ENCODE data around the gene KCNQ1. TPM values are rescaled to one million over a fixed set of nuclear protein-coding genes. Genes with fewer than 3 reads are reported as not detected.

Gene KCNQ1
- total RNA-seq, 3 donors from 2014 or later: 3.6 to 6.2 (median 5.1) TPM

DNA sequence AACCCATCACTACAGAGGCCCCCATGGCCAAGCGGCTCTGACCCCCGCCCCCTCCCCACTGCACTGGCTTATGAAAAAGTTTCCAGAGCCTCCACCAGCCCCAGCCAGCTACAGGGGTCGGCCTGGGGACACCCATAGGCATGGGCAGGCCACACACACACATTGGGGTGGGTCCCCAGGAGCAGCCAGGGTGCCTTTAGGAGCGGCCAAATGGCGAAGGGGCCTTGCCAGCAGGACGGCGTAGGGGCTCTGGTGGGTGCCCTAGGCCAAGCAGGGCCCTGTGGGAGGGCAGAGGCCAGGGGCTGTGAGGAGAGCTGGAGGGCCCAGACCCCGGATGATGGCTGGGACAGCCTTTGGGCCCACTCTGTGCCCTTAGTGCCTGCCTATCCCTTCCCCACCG lies 34.2 kb upstream of the KCNQ1 start:
- Histone ChIP-seq H3K4me3 (no peak overlapping the region), H3K4me1 (no peaks in the 10 kb centered on the region), H3K36me3 (no peaks in the 10 kb centered on the region), H3K27ac (no peak overlapping the region), H3K9me3 (no peaks in the 10 kb centered on the region), H3K27me3 (no peaks in the 10 kb centered on the region)
- TF ChIP-seq, protein P1, sequence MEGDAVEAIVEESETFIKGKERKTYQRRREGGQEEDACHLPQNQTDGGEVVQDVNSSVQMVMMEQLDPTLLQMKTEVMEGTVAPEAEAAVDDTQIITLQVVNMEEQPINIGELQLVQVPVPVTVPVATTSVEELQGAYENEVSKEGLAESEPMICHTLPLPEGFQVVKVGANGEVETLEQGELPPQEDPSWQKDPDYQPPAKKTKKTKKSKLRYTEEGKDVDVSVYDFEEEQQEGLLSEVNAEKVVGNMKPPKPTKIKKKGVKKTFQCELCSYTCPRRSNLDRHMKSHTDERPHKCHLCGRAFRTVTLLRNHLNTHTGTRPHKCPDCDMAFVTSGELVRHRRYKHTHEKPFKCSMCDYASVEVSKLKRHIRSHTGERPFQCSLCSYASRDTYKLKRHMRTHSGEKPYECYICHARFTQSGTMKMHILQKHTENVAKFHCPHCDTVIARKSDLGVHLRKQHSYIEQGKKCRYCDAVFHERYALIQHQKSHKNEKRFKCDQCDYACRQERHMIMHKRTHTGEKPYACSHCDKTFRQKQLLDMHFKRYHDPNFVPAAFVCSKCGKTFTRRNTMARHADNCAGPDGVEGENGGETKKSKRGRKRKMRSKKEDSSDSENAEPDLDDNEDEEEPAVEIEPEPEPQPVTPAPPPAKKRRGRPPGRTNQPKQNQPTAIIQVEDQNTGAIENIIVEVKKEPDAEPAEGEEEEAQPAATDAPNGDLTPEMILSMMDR (IDR thresholded peaks at IDR 0.05): no peak
- TF ChIP-seq POLR2A (IDR thresholded peaks at IDR 0.05): no peak
- intact Hi-C loops (cut with DNase I; ENCODE audit: low total_unique reads): loop anchor here (2.0 to 5.0 kb wide), 2 partner anchors 58 to 223 kb away; no protein-coding TSS in a partner anchor
- DNase-seq (ENCODE audit: low spot score in 2 of 2): no peak

DNA sequence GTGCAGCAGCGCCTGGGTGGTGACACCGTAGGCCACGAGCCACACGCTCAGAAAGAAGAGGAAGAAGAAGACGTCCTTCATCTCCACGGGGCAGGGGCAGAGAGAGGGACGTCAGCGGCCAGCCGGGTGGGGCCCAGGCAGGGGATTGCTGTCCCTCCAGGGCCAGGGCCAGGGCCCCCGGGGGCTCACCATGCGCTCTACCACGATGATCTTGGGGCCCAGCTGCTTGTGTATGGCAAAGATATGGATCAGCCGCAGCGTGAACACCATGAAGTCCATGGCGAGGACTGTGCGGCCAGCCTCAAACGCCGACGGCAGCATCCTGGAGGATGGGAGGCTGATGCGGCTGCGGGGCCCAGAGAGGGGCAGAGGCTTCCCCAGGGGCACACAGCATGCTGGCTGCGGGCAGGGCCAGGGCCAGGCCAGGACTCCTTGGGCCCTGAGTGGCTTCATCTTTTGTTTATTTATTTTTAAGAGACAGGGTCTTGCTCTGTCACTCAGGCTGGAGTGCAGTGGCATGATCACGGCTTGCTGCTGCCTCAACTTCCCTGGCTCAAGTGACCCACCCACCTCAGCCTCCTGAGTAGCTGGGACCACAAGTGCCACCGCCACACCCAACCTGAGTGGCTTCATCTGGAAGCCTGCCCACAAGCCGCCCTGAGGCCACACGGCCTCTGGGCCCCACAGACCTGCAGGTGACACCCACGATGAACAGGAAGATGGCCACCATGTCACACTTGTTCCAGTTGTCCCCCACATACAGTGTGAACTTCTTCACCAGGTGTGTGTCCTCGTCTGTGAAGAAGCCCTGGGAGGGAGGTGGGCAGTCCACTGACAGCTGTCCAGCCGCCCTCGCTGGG lies 33.1 kb upstream of the KCNQ1 start:
- Histone ChIP-seq H3K27me3 (no peaks in the 10 kb centered on the region), H3K27ac (no peak overlapping the region), H3K4me3 (no peak overlapping the region), H3K36me3 (no peaks in the 10 kb centered on the region), H3K9me3 (no peaks in the 10 kb centered on the region), H3K4me1 (no peaks in the 10 kb centered on the region)
- no peak for TF ChIP-seq POLR2AphosphoS5 (IDR thresholded peaks at IDR 0.05)
- TF ChIP-seq, protein P1 (IDR thresholded peaks at IDR 0.05): no peak
- TF ChIP-seq POLR2A (IDR thresholded peaks at IDR 0.05): no peak
- intact Hi-C loops (cut with DNase I; ENCODE audit: low total_unique reads): loop anchor here (2.0 to 5.0 kb wide), 2 partner anchors 57 to 224 kb away; no protein-coding TSS in a partner anchor
- DNase-seq (ENCODE audit: low spot score in 2 of 2): no peak

DNA sequence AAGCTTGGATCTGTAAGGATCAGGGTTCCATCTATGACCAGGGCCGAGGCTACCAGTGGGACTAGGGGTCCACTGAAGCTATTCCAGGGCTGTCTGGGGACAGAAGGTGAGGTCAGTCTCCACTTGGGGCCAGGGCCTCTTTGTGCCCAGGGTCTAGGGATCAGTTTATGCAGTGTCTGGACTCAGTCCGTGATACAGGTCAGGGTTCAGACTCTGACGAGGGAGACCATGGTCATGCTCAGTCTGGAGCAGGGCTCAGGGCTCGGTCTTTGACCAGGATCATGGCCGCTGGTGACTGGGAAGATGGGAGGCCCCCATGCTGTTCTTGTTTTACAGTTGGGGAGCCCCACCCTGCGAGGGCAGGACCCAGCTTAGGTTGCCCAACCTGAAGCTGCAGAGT lies 32.5 kb upstream of the KCNQ1 start:
- no peak overlapping the region for H3K27ac ChIP-seq
- H3K4me1 ChIP-seq: no peaks in the 10 kb centered on the region
- DNase-seq (ENCODE audit: low spot score in 2 of 2): no peak
- intact Hi-C loops (cut with DNase I; ENCODE audit: low total_unique reads): loop anchor here (5.0 kb wide), 1 partner anchor 225 kb away; no protein-coding TSS in a partner anchor
- no peaks in the 10 kb centered on the region for H3K9me3 ChIP-seq
- H3K27me3 ChIP-seq: no peaks in the 10 kb centered on the region
- H3K36me3 ChIP-seq: no peaks in the 10 kb centered on the region
- no peak overlapping the region for H3K4me3 ChIP-seq
- TF ChIP-seq, protein P1 (IDR thresholded peaks at IDR 0.05): no peak
- TF ChIP-seq POLR2A (IDR thresholded peaks at IDR 0.05) (no peak), POLR2AphosphoS5 (IDR thresholded peaks at IDR 0.05) (no peak)

DNA sequence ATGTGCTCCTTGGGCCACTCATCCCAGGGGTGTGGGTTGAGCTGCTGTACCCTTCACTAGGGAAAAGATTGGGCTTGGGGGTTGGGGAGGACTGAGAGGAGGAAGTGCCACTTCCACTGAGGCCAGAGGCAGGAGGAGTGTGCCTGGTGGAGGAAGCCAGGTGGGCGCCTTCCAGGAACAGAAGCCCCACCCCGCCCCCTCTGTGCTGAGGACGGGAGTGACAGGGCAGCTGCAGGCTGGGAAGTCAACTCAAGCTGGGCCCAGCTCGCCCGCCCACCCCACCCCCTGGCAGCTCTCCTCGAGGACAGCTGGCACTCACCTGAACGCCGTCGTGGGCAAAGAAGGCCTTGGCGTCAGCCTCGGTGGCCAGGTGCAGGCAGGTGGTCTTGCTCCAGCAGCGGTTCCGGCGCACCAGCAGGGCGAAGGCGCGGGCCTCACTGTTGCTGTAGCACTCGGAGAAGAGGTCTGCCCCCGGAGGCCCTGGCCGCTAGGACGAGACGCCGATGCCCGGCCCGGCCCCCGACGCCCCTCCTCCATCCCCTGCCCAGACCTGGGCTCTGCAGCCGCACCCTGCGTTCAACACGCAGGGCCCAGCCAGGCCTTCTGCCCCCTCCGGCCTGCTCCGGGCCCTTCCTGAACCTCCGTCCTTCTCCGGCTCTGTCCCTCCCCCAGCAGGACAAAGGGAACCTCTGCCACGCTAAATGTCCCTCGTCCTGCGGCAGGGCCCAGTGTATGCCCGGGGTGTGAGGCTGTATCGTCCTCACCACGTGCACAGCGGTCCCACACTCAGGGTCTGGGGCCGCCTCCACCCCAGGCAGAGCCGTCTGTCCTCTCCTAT lies 30.8 kb upstream of the KCNQ1 start:
- TF ChIP-seq POLR2A (IDR thresholded peaks at IDR 0.05) (no peak), POLR2AphosphoS5 (IDR thresholded peaks at IDR 0.05) (no peak)
- TF ChIP-seq, protein P1 (IDR thresholded peaks at IDR 0.05): no peak
- Histone ChIP-seq H3K9me3 (no peaks in the 10 kb centered on the region), H3K4me1 (no peaks in the 10 kb centered on the region), H3K36me3 (no peaks in the 10 kb centered on the region), H3K4me3 (no peak overlapping the region), H3K27ac (no peak overlapping the region), H3K27me3 (no peaks in the 10 kb centered on the region)
- DNase-seq (ENCODE audit: low spot score in 2 of 2): no peak
- intact Hi-C loops (cut with DNase I; ENCODE audit: low total_unique reads): loop anchor here (5.0 kb wide), 1 partner anchor 227 kb away; no protein-coding TSS in a partner anchor
